IMR-90 (cell line): ENCODE results near the gene SH3BP4. TPM values are rescaled to one million over a fixed set of nuclear protein-coding genes. Genes with fewer than 3 reads are reported as not detected.
A peak's percentile ranks its signal among the peaks of the same experiment; 100 is the strongest.

Experiments used
- ATAC-seq: fragments of 200-7000 bp; cut with Tn5 transposase; 2 replicates; pipeline ENCODE4 v1.9.1; 2020; ENCODE audit warnings: low read depth, mild to moderate bottlenecking, moderate library complexity
- BruUV-seq: library from RNA; stranded (reverse); fragments of 400-500 nt; replicated peaks from 2 replicates; lab custom pipeline; 2021; lab: Mats Ljungman, UMichigan
- CTCF ChIA-PET: fragments of 300-600 bp; formaldehyde crosslinking; extraction: SDS; loops from one replicate; lab custom pipeline; 2021; ENCODE audit warnings: antibody characterized with exemption; lab: Yijun Ruan, JAX
- POLR2A ChIA-PET: fragments of 300-600 bp; sonication (Branson Sonifier 250); formaldehyde crosslinking; loops from one replicate; lab custom pipeline; 2022; ENCODE audit warnings: antibody characterized with exemption; ENCODE audit not compliant: unreplicated experiment; lab: Charles Lee
- DNase-seq: peaks from one replicate; pipeline ENCODE4 v3.0.0; 2013
- H2AFZ ChIP-seq: replicated peaks from 2 replicates; pipeline ENCODE3; 2013; ENCODE audit warnings: low read length, mild to moderate bottlenecking; ENCODE audit not compliant: poor library complexity
- H2AK5ac ChIP-seq: 2 replicates; pipeline ENCODE4 v1.6.1; 2013; ENCODE audit warnings: low read depth, low read length, inconsistent platforms
- H2AK9ac ChIP-seq: replicated peaks from 2 replicates; pipeline ENCODE3; 2013; ENCODE audit warnings: mild to moderate bottlenecking, low read depth, low read length, moderate library complexity; ENCODE audit not compliant: poor library complexity
- H2BK120ac ChIP-seq: 2 replicates; pipeline ENCODE4 v1.6.1; 2013; ENCODE audit warnings: low read depth, low read length, inconsistent platforms
- H2BK15ac ChIP-seq: 3 replicates; pipeline ENCODE4 v1.6.1; 2013; ENCODE audit warnings: low read depth, low read length, inconsistent platforms
- H2BK20ac ChIP-seq: 2 replicates; pipeline ENCODE4 v1.6.1; 2013; ENCODE audit warnings: low read depth, mild to moderate bottlenecking, inconsistent platforms, low read length, moderate library complexity
- H2BK5ac ChIP-seq: 2 replicates; pipeline ENCODE4 v1.6.1; 2013; ENCODE audit warnings: mild to moderate bottlenecking, low read depth, low read length, inconsistent platforms; ENCODE audit not compliant: poor library complexity, severe bottlenecking
- H3K14ac ChIP-seq: replicated peaks from 2 replicates; pipeline ENCODE4 v1.6.1; 2013; ENCODE audit warnings: low read depth, low read length, inconsistent platforms
- H3K18ac ChIP-seq: 2 replicates; pipeline ENCODE4 v1.6.1; 2013; ENCODE audit warnings: low read depth, low read length, control low read depth
- H3K23ac ChIP-seq: 2 replicates; pipeline ENCODE4 v1.6.1; 2013; ENCODE audit warnings: low read depth, low read length, inconsistent platforms
- H3K27ac ChIP-seq: 2 replicates; pipeline ENCODE4 v1.5.1; 2013; ENCODE audit warnings: mild to moderate bottlenecking, control low read depth, low read length; ENCODE audit not compliant: insufficient read depth
- H3K27me3 ChIP-seq: 2 replicates; pipeline ENCODE4 v1.6.1; 2013; ENCODE audit warnings: low read length; ENCODE audit not compliant: control insufficient read depth, insufficient read depth
- H3K36me3 ChIP-seq: 2 replicates; pipeline ENCODE4 v1.6.1; 2013; ENCODE audit warnings: low read length, mixed read lengths; ENCODE audit not compliant: control insufficient read depth, insufficient read depth
- H3K4ac ChIP-seq: 2 replicates; pipeline ENCODE4 v1.6.1; 2013; ENCODE audit warnings: low read depth, low read length, inconsistent platforms
- H3K4me1 ChIP-seq: 2 replicates; pipeline ENCODE4 v1.6.1; 2013; ENCODE audit warnings: low read length, mixed read lengths; ENCODE audit not compliant: control insufficient read depth, insufficient read depth
- H3K4me2 ChIP-seq: 2 replicates; pipeline ENCODE4 v1.6.1; 2013; ENCODE audit warnings: low read depth, mild to moderate bottlenecking, control low read depth, low read length, moderate library complexity
- H3K4me3 ChIP-seq: 2 replicates; pipeline ENCODE4 v1.5.1; 2013; ENCODE audit warnings: low read depth, mild to moderate bottlenecking, control low read depth, low read length, moderate library complexity; ENCODE audit not compliant: insufficient read depth
- H3K56ac ChIP-seq: 2 replicates; pipeline ENCODE4 v1.6.1; 2013; ENCODE audit warnings: low read length, inconsistent platforms; ENCODE audit not compliant: insufficient read depth; ENCODE audit errors: extremely low read depth
- H3K79me1 ChIP-seq, 2 experiments: 2 replicates each; pipeline ENCODE4 v1.6.1; 2013; ENCODE audit warnings: low read length in 2 of 2, inconsistent platforms in 1 of 2, low read depth in 1 of 2
- H3K9ac ChIP-seq: 2 replicates; pipeline ENCODE4 v1.6.1; 2013; ENCODE audit warnings: low read depth, low read length, control low read depth
- H3K9me1 ChIP-seq: 2 replicates; pipeline ENCODE4 v1.6.1; 2013; ENCODE audit warnings: low read length, inconsistent platforms; ENCODE audit not compliant: insufficient read depth
- H3K9me3 ChIP-seq: 2 replicates; pipeline ENCODE4 v1.6.1; 2013; ENCODE audit warnings: low read length; ENCODE audit not compliant: control insufficient read depth, insufficient read depth
- H4K20me1 ChIP-seq: 2 replicates; pipeline ENCODE4 v1.6.1; 2013; ENCODE audit warnings: low read length, inconsistent platforms; ENCODE audit not compliant: insufficient read depth
- H4K5ac ChIP-seq: 2 replicates; pipeline ENCODE4 v1.6.1; 2013; ENCODE audit warnings: mild to moderate bottlenecking, low read depth, low read length, control low read depth
- H4K8ac ChIP-seq, 2 experiments: 2 replicates each; pipeline ENCODE4 v1.6.1; 2013; ENCODE audit warnings: low read depth in 2 of 2, low read length in 2 of 2, control low read depth in 1 of 2, inconsistent platforms in 1 of 2
- H4K91ac ChIP-seq: 2 replicates; pipeline ENCODE4 v1.6.1; 2013; ENCODE audit warnings: low read depth, low read length, inconsistent platforms; ENCODE audit not compliant: insufficient read depth
- BHLHE40 ChIP-seq: fragments of 150-350 bp; IDR thresholded peaks from 2 replicates; pipeline ENCODE4 v1.6.1; 2016; ENCODE audit warnings: mild to moderate bottlenecking, low read depth, low read length
- MXI1 ChIP-seq: IDR thresholded peaks from 2 replicates; pipeline ENCODE4 v1.6.1; 2012; ENCODE audit warnings: low read depth, mild to moderate bottlenecking, low read length, moderate library complexity, borderline replicate concordance
- WGBS, 2 experiments: methylation state at CpG; one replicate each; pipeline versions ENCODE4 v1.1.5 to v1.1.7; 2013; ENCODE audit warnings: missing lambda C conversion rate in 2 of 2; ENCODE audit not compliant: insufficient read length in 1 of 2; ENCODE audit errors: extremely low coverage in 2 of 2; 5-methylcytosine and 5-hydroxymethylcytosine counted together
- dilution Hi-C: fragments of 300-500 bp; cut with HindIII; formaldehyde crosslinking; loops from one replicate; pipeline ENCODE4 v1.14.3; 2018; ENCODE audit warnings: low sequenced_read_pairs; ENCODE audit not compliant: unreplicated experiment
- in situ Hi-C: fragments of 300-500 bp; cut with MboI; formaldehyde crosslinking; loops from 3 replicates; pipeline ENCODE4 v1.14.3; 2019; ENCODE audit warnings: low sequenced_read_pairs, inconsistent platforms, mixed read lengths
- intact Hi-C: fragments of 100-400 bp; cut with micrococcal nuclease; formaldehyde crosslinking; loops from 2 replicates; pipeline ENCODE4 v1.10.0; 2022
- polyA plus RNA-seq, 3 experiments: library from polyadenylated mRNA; depleted of rRNA; stranded (reverse); fragments of >200 nt; gene quantifications; 2 replicates each; pipeline ENCODE4 v1.2.3, GENCODE V29; 2012; ENCODE audit warnings: low replicate concordance in 1 of 3
- total RNA-seq: library from RNA; depleted of rRNA; stranded (reverse); fragments of >200 nt; gene quantifications from 2 replicates; pipeline ENCODE4 v1.2.3, GENCODE V29; 2012

SH3BP4 gene
- total and polyA plus RNA-seq, 2 of the 4 experiments (the other 2 are of a cell fraction): 104 to 122 TPM

DNA sequence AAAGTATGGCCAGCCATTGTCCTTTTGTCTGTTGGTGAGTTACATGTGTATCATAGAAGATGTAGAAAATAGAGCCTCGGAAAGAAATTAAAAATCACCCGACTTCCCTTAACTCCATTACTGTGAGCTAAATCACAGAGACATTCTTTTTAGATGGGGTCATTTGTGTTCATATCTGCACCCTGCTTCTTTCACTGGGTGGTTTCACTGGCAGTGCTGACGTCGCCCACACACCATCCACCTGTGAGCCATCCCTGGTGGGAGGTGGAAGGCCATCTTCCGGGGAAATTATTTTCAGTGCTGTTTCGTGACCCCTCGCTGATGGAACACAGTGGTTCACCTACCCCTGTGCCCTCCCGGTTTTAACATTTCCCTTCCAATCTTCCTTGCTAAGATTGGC is 21.2 kb downstream of the SH3BP4 start:
- Histone ChIP-seq H3K56ac (peak overlapping the region; percentile 36; the same call in 1 of the 2 replicates), H3K23ac (peak overlapping the region; percentile 81), H3K4me2 (peak overlapping the region; percentile 73), H3K14ac (peak overlapping the region; percentile 87), H2BK20ac (peak overlapping the region; percentile 53), H3K27me3 (no peaks in the 10 kb centered on the region), H3K79me1 (peaks cover 0 to 67% of the 10 kb centered on the region in 2 experiments; a peak in 2 of 4 replicates), H4K5ac (peak overlapping the region; percentile 84), H3K4ac (peak overlapping the region; percentile 82), H3K4me1 (peaks cover 46% of the 10 kb centered on the region), H2BK15ac (peak overlapping the region; percentile 8; the same call in 2 of the 3 replicates), H2AFZ (peak overlapping the region; percentile 27), H4K20me1 (peaks cover 97% of the 10 kb centered on the region), H2BK5ac (peak overlapping the region; percentile 92), H3K27ac (peak overlapping the region; percentile 56), H3K9ac (peak overlapping the region; percentile 13), H3K36me3 (peaks cover 45% of the 10 kb centered on the region), H3K18ac (peak overlapping the region; percentile 65; the same call in 1 of the 2 replicates), H4K91ac (peak overlapping the region; percentile 85), H3K9me1 (peaks cover 56% of the 10 kb centered on the region), H2AK9ac (peak overlapping the region; percentile 50), H2BK120ac (peak overlapping the region; percentile 80), H3K4me3 (no peak overlapping the region), H2AK5ac (peak overlapping the region; percentile 37), H3K9me3 (no peaks in the 10 kb centered on the region), H4K8ac (peak overlapping the region; percentile 14 to 54; a peak in 2 of 4 replicates)
- 60% methylated on average over 3 of the region's 8 CpGs; no CpG with 5 or more reads in 1 of the 2 experiments for WGBS, 2 experiments
- BruUV-seq: no TSS peak
- intact Hi-C loops: no loop called here
- DNase-seq (peak; percentile 80), ATAC-seq (peak; percentile 62)
- ChIA-PET POLR2A (interaction anchor here (0.5 to 0.6 kb wide), 2 partner anchors 91 to 277 kb away, joined by 3 to 4 read pairs; no protein-coding TSS in a partner anchor), CTCF (interaction anchor here (0.6 to 1.0 kb wide), 2 partner anchors 8 to 70 kb away, joined by 4 to 5 read pairs; no protein-coding TSS in a partner anchor)
- TF ChIP-seq MXI1: no peak
- TF ChIP-seq BHLHE40: 0 out of 2 replicates have a peak, but pooled peaks have one; percentile 21
- dilution Hi-C loops: no loop called here
- in situ Hi-C loops: no loop called here
